PC-9 (cell line): ENCODE results near the gene DTYMK. TPM values are rescaled to one million over a fixed set of nuclear protein-coding genes. Genes with fewer than 3 reads are reported as not detected.

Experiments
- BruUV-seq: library from RNA; stranded (reverse); fragments of 400-500 nt; replicated peaks from 2 replicates; lab custom pipeline; 2021; lab: Mats Ljungman, UMichigan
- CTCF ChIA-PET: fragments of 300-600 bp; sonication (Branson Sonifier 250); formaldehyde crosslinking; loops from one replicate; lab custom pipeline; 2022; ENCODE audit warnings: antibody characterized with exemption; lab: Charles Lee
- POLR2A ChIA-PET: fragments of 300-600 bp; sonication (Branson Sonifier 250); formaldehyde crosslinking; loops from one replicate; lab custom pipeline; 2022; ENCODE audit warnings: antibody characterized with exemption; ENCODE audit not compliant: unreplicated experiment; lab: Charles Lee
- DNase-seq, 2 experiments: peaks; one replicate each; pipeline versions ENCODE4 v3.0.0 to v3.0.0-alpha.2; 2015 to 2022; ENCODE audit warnings: mixed read lengths in 1 of 2
- H2AFZ ChIP-seq: fragments of 200-600 bp; sonication (generic); 2 replicates; pipeline ENCODE4 v1.8.1; 2017; ENCODE audit warnings: antibody characterized with exemption
- H3F3A ChIP-seq: fragments of 200-600 bp; sonication (generic); 2 replicates; pipeline ENCODE4 v1.8.1; 2017; ENCODE audit warnings: antibody characterized with exemption, mild to moderate bottlenecking, low read depth; ENCODE audit not compliant: insufficient read depth
- H3K27ac ChIP-seq: fragments of 200-600 bp; sonication (generic); 2 replicates; pipeline ENCODE4 v1.6.1; 2016; ENCODE audit warnings: mixed run types
- H3K27me3 ChIP-seq: fragments of 200-600 bp; sonication (generic); 2 replicates; pipeline ENCODE4 v1.6.1; 2016; ENCODE audit warnings: low read depth, mixed run types; ENCODE audit not compliant: insufficient read depth
- H3K36me3 ChIP-seq: fragments of 200-600 bp; sonication (generic); 2 replicates; pipeline ENCODE4 v1.6.1; 2016; ENCODE audit warnings: low read depth, mixed run types
- H3K4me1 ChIP-seq: fragments of 200-600 bp; sonication (generic); replicated peaks from 2 replicates; pipeline ENCODE4 v1.6.1; 2016; ENCODE audit warnings: mixed run types; ENCODE audit not compliant: insufficient read depth
- H3K4me2 ChIP-seq: fragments of 200-600 bp; sonication (generic); 2 replicates; pipeline ENCODE4 v1.6.1; 2017; ENCODE audit warnings: mixed run types
- H3K4me3 ChIP-seq: fragments of 200-600 bp; sonication (generic); 2 replicates; pipeline ENCODE4 v1.6.1; 2016; ENCODE audit warnings: mixed run types
- H3K79me2 ChIP-seq: fragments of 200-600 bp; sonication (generic); 2 replicates; pipeline ENCODE4 v1.6.1; 2017; ENCODE audit warnings: low read depth, mixed run types
- H3K9me2 ChIP-seq: fragments of 200-600 bp; sonication (generic); 2 replicates; pipeline ENCODE4 v1.8.1; 2017; ENCODE audit warnings: mild to moderate bottlenecking; ENCODE audit not compliant: insufficient read depth
- H3K9me3 ChIP-seq: fragments of 200-600 bp; sonication (generic); 2 replicates; pipeline ENCODE4 v1.8.1; 2016; ENCODE audit warnings: low read depth; ENCODE audit not compliant: insufficient read depth
- H4K20me1 ChIP-seq: fragments of 200-600 bp; sonication (generic); 2 replicates; pipeline ENCODE4 v1.8.1; 2017; ENCODE audit not compliant: insufficient read depth
- CTCF ChIP-seq: fragments of 200-600 bp; sonication (generic); conservative IDR thresholded peaks from 2 replicates; pipeline ENCODE4 v1.6.1; 2017; ENCODE audit warnings: mixed run types, antibody characterized with exemption, mild to moderate bottlenecking, moderate library complexity
- EZH2 ChIP-seq: fragments of 200-600 bp; sonication (generic); IDR thresholded peaks from 2 replicates; pipeline ENCODE4 v1.8.0; 2017; ENCODE audit warnings: antibody characterized with exemption, low read depth
- intact Hi-C: fragments of 100-400 bp; cut with micrococcal nuclease; formaldehyde crosslinking; loops from one replicate; pipeline ENCODE4 v1.10.0; 2022; ENCODE audit not compliant: unreplicated experiment
- total RNA-seq: library from RNA; stranded (reverse); gene quantifications from 2 replicates; pipeline ENCODE4 v1.2.3, GENCODE V29; 2021

DTYMK gene
- total RNA-seq, 1 experiment from 2014 or later = 183 TPM

DNA sequence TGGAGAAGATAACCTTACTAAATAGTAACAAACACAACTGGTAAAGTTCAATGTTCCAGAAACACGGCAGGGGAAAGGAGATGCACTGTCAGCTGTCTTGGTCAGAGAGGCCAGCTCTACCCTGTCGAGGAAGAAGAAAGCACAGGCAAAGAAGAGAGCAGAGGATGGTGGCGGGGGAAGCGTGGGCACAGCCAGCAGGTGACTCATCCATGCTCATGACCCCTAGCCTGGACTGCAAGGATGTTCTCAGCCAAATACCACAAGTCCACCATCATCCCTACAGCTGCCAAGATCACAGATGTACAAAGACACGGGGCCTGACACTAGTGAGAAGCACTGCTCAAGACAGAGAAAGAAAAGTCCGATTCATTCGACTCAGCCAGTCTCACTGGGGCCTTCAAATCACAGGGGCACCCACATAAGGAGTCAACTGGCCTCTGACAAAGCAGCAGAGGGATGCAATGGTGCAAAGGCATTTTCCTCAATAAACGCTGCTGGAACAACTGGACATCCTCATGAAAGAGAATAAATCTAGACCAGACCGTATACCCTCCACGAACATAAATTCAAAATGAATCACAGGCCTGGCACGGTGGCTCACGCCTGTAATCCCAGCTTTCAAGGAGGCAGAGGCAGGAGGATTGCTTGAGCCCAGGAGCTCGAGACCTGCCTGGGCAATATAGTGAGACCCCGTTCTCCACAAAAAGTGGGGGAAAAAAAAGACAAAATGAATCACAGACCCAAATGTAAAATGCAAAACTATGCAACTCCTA lies 5.6 kb downstream of the DTYMK start:
- peaks cover 12% of the 10 kb centered on the region for H3K4me1 ChIP-seq
- H4K20me1 ChIP-seq = peaks cover 17% of the 10 kb centered on the region; the same call in 1 of the 2 replicates
- no peaks in the 10 kb centered on the region for H3K27me3 ChIP-seq
- H3F3A ChIP-seq = peaks cover 14% of the 10 kb centered on the region; the same call in 1 of the 2 replicates
- DNase-seq = peak; percentile 39 to 50
- H3K27ac ChIP-seq = no peak overlapping the region
- intact Hi-C loops = no loop called here
- no TSS peak for BruUV-seq
- H3K4me3 ChIP-seq = no peak overlapping the region
- ChIA-PET CTCF (no interaction called here), POLR2A (no interaction called here)
- no peaks in the 10 kb centered on the region for H3K9me3 ChIP-seq
- no peak overlapping the region for H3K4me2 ChIP-seq
- H2AFZ ChIP-seq = no peak overlapping the region
- H3K79me2 ChIP-seq = peaks cover 37% of the 10 kb centered on the region
- H3K36me3 ChIP-seq = peaks cover 32% of the 10 kb centered on the region
- TF ChIP-seq EZH2 (no peak), CTCF (no peak)
- no peaks in the 10 kb centered on the region for H3K9me2 ChIP-seq

DNA sequence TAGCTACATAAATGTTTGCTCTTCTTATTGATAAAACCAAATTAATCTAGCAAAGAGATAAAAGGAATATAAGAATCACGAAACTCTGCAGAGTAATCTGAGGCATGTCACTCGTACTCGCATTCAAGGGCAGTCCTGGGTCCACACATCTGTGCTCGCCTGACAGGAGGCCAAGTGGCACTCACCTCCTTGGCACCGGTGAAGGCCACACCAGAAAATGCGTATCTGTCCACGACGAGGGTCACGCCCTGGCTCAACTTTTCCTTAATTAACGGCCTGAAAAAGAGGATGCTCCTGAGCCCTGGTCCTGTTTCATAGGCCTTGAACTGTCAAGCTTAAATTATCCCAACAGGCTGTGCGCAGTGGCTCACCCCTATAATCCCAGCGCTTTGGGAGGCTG lies 6.6 kb downstream of the DTYMK start:
- ChIA-PET POLR2A (interaction anchor here (0.7 kb wide), 1 partner anchor 32 kb away, joined by 4 read pairs; no protein-coding TSS in a partner anchor), CTCF (no interaction called here)
- Histone ChIP-seq H3F3A (peaks cover 23% of the 10 kb centered on the region), H2AFZ (no peak overlapping the region), H3K4me1 (0 out of 2 replicates have a peak, but pooled peaks cover 7% of the 10 kb centered on the region), H3K79me2 (peaks cover 30% of the 10 kb centered on the region), H3K36me3 (peaks cover 32% of the 10 kb centered on the region), H3K27ac (no peak overlapping the region), H3K27me3 (no peaks in the 10 kb centered on the region), H3K4me3 (no peak overlapping the region), H3K9me3 (no peaks in the 10 kb centered on the region), H3K9me2 (no peaks in the 10 kb centered on the region), H4K20me1 (peaks cover 24% of the 10 kb centered on the region; the same call in 1 of the 2 replicates), H3K4me2 (no peak overlapping the region)
- peak in 1 of 2 experiments; percentile 1 for DNase-seq
- no TSS peak for BruUV-seq
- TF ChIP-seq EZH2 (no peak), CTCF (no peak)
- intact Hi-C loops = no loop called here

- Histone ChIP-seq H3K9me2 (no peaks in the 10 kb centered on the region), H3K4me2 (no peak overlapping the region), H3K79me2 (peaks cover 19% of the 10 kb centered on the region), H3K27me3 (no peaks in the 10 kb centered on the region), H3K9me3 (no peaks in the 10 kb centered on the region), H2AFZ (no peak overlapping the region), H3K4me3 (no peak overlapping the region), H3K4me1 (0 out of 2 replicates have a peak, but pooled peaks cover 7% of the 10 kb centered on the region), H3K36me3 (peaks cover 23% of the 10 kb centered on the region), H4K20me1 (peaks cover 25% of the 10 kb centered on the region; the same call in 1 of the 2 replicates), H3K27ac (no peak overlapping the region), H3F3A (peaks cover 28% of the 10 kb centered on the region)
- CTCF ChIA-PET = interaction anchor here (0.5 to 0.6 kb wide), 2 partner anchors 22 to 41 kb away, joined by 3 to 4 read pairs; no protein-coding TSS in a partner anchor
- DNase-seq = peak in 1 of 2 experiments; percentile 31
- BruUV-seq = no TSS peak
- POLR2A ChIA-PET = interaction anchor here (0.7 kb wide), 1 partner anchor 450 kb away, joined by 6 read pairs; no protein-coding TSS in a partner anchor
- no peak for TF ChIP-seq CTCF
- no peak for TF ChIP-seq EZH2
- intact Hi-C loops = no loop called here
Observed at GRCh38 chr2:241678784-241679540, 7.7 kb downstream of the DTYMK start.
